Endodermal cell (in vitro differentiated cells): ENCODE data around the gene RASGRP3. TPM values are rescaled to one million over a fixed set of nuclear protein-coding genes. Genes with fewer than 3 reads are reported as not detected.

ENCODE experiments used
- DNase-seq: peaks from one replicate; pipeline ENCODE4 v3.0.0-alpha.2; 2017
- H3K27ac ChIP-seq: 2 replicates; pipeline ENCODE4 v1.5.1; 2013; ENCODE audit warnings: mild to moderate bottlenecking, low read depth, low read length, moderate library complexity
- H3K27me3 ChIP-seq: 2 replicates; pipeline ENCODE4 v1.6.1; 2013; ENCODE audit warnings: mild to moderate bottlenecking, low read length, moderate library complexity; ENCODE audit not compliant: insufficient read depth, control insufficient read depth, poor library complexity, severe bottlenecking
- H3K36me3 ChIP-seq: 2 replicates; pipeline ENCODE4 v1.7.0; 2013; ENCODE audit warnings: mild to moderate bottlenecking, low read length, moderate library complexity; ENCODE audit not compliant: control insufficient read depth, insufficient read depth
- H3K4me1 ChIP-seq: one replicate; pipeline ENCODE4 v1.7.0; 2013; ENCODE audit warnings: low read length; ENCODE audit not compliant: control insufficient read depth, insufficient read depth
- H3K4me3 ChIP-seq: 2 replicates; pipeline ENCODE4 v1.5.1; 2013; ENCODE audit warnings: mild to moderate bottlenecking, low read length, moderate library complexity
- H3K9ac ChIP-seq: 2 replicates; pipeline ENCODE4 v1.6.1; 2013; ENCODE audit warnings: mild to moderate bottlenecking, low read length, moderate library complexity; ENCODE audit not compliant: poor library complexity, severe bottlenecking; ENCODE audit errors: extremely low read depth
- H3K9me3 ChIP-seq: 2 replicates; pipeline ENCODE4 v1.6.1; 2013; ENCODE audit warnings: mild to moderate bottlenecking, low read length, moderate library complexity; ENCODE audit not compliant: control insufficient read depth
- H3K27ac Mint-ChIP-seq: 2 replicates; pipeline ENCODE4 v1.8.0; 2020; ENCODE audit warnings: mixed read lengths
- H3K27me3 Mint-ChIP-seq: 2 replicates; pipeline ENCODE4 v1.8.0; 2021; ENCODE audit warnings: mild to moderate bottlenecking, mixed read lengths; ENCODE audit not compliant: insufficient read depth
- H3K36me3 Mint-ChIP-seq: 2 replicates; pipeline ENCODE4 v1.8.0; 2020; ENCODE audit warnings: low read depth, mixed read lengths
- H3K4me1 Mint-ChIP-seq: 2 replicates; pipeline ENCODE4 v1.8.0; 2020; ENCODE audit warnings: mixed read lengths
- H3K4me3 Mint-ChIP-seq: 2 replicates; pipeline ENCODE4 v1.8.0; 2020; ENCODE audit warnings: mild to moderate bottlenecking, moderate library complexity, mixed read lengths
- H3K9me3 Mint-ChIP-seq: 2 replicates; pipeline ENCODE4 v1.8.0; 2020; ENCODE audit warnings: mild to moderate bottlenecking, mixed read lengths
- WGBS, 2 experiments: methylation state at CpG; one replicate each; pipeline versions ENCODE4 v1.1.5 to v1.1.7; 2013; ENCODE audit warnings: missing lambda C conversion rate in 2 of 2, mixed read lengths in 1 of 2; ENCODE audit not compliant: insufficient coverage in 1 of 2, insufficient read length in 1 of 2; 5-methylcytosine and 5-hydroxymethylcytosine counted together
- total RNA-seq, 2 donors: library from RNA; stranded (reverse); fragmentation: NEBNext Ultra II Directional in 1 of 2; extraction: Animal tissue kit (Norgen Biotek cat#: 25700) in 1 of 2; gene quantifications; 2 replicates in 1 of 2; 3 replicates in 1 of 2; pipeline ENCODE4 v1.2.1, GENCODE V29; 2021
- TF ChIP-seq, protein P1 (sequence below): fragments of 200-600 bp; sonication (generic); conservative IDR thresholded peaks from 2 replicates; pipeline ENCODE4 v1.5.0; 2021; ENCODE audit warnings: antibody characterized with exemption, mild to moderate bottlenecking

The RASGRP3 gene
- total RNA-seq, 2 donors from 2014 or later = 0.29 TPM; not detected in 1

DNA sequence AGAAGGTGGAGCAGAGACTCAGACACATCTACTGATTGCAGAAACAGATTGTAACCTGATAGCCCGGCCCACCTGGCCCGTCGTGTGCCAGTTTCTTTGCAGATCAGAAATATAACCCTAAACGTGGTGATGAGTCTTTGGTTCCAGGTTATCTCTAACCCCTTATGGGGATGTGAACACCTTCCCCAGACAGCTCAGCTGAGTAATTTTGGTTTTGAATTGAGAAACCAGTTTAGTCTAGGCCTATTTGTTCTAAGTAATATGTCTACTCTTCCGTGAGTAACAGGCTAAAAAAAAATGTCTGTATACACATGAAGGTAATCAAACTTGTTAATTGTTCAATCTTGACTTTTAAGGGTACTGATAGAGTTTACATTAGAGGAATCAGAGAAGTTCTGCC is 35.7 kb downstream of the RASGRP3 start:
- Mint-ChIP-seq H3K4me3 (no peak overlapping the region), H3K9me3 (no peaks in the 10 kb centered on the region), H3K27me3 (peaks cover 8% of the 10 kb centered on the region), H3K4me1 (peaks cover 11% of the 10 kb centered on the region), H3K36me3 (no peaks in the 10 kb centered on the region), H3K27ac (no peak overlapping the region)
- Histone ChIP-seq H3K9me3 (no peaks in the 10 kb centered on the region), H3K36me3 (no peaks in the 10 kb centered on the region), H3K4me3 (no peak overlapping the region), H3K27me3 (no peaks in the 10 kb centered on the region), H3K4me1 (no peaks in the 10 kb centered on the region), H3K27ac (no peak overlapping the region), H3K9ac (no peak overlapping the region)
- 93 to 95% methylated on average over 2 to 5 of the region's 5 CpGs for WGBS, 2 experiments
- TF ChIP-seq, protein P1, sequence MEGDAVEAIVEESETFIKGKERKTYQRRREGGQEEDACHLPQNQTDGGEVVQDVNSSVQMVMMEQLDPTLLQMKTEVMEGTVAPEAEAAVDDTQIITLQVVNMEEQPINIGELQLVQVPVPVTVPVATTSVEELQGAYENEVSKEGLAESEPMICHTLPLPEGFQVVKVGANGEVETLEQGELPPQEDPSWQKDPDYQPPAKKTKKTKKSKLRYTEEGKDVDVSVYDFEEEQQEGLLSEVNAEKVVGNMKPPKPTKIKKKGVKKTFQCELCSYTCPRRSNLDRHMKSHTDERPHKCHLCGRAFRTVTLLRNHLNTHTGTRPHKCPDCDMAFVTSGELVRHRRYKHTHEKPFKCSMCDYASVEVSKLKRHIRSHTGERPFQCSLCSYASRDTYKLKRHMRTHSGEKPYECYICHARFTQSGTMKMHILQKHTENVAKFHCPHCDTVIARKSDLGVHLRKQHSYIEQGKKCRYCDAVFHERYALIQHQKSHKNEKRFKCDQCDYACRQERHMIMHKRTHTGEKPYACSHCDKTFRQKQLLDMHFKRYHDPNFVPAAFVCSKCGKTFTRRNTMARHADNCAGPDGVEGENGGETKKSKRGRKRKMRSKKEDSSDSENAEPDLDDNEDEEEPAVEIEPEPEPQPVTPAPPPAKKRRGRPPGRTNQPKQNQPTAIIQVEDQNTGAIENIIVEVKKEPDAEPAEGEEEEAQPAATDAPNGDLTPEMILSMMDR = no peak
- no peak for DNase-seq

DNA sequence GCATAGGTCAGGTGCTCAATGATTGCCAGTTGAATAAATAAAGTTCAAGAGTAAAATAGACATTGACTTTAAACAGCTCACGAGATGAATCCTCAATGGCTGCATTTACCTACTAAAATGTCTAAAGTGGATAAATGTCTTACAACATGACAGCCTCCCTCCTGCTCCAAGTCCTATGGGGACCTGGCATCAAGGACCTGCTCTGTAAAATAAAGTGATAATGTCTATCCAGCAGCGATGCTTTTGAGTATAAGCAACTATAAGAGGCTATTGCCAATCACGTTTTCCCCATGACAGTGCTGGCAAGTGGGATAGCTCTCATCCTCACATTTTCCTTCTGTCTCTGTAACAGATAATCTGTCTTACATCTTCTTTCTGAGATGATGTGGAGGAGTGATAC is 37.0 kb downstream of the RASGRP3 start:
- H3K9me3 ChIP-seq = no peaks in the 10 kb centered on the region
- DNase-seq = no peak
- H3K36me3 ChIP-seq = no peaks in the 10 kb centered on the region
- peaks cover 11% of the 10 kb centered on the region for H3K4me1 Mint-ChIP-seq
- H3K9me3 Mint-ChIP-seq = no peaks in the 10 kb centered on the region
- H3K27me3 ChIP-seq = no peaks in the 10 kb centered on the region
- H3K36me3 Mint-ChIP-seq = no peaks in the 10 kb centered on the region
- peaks cover 3% of the 10 kb centered on the region for H3K27me3 Mint-ChIP-seq
- whole genome bisulfite sequencing, 2 experiments = 88 to 93% methylated on average over 1 to 3 of the region's 3 CpGs
- no peak overlapping the region for H3K4me3 ChIP-seq
- no peak overlapping the region for H3K27ac ChIP-seq
- no peak overlapping the region for H3K4me3 Mint-ChIP-seq
- no peak overlapping the region for H3K9ac ChIP-seq
- H3K27ac Mint-ChIP-seq = no peak overlapping the region
- TF ChIP-seq, protein P1 = no peak
- H3K4me1 ChIP-seq = no peaks in the 10 kb centered on the region

DNA sequence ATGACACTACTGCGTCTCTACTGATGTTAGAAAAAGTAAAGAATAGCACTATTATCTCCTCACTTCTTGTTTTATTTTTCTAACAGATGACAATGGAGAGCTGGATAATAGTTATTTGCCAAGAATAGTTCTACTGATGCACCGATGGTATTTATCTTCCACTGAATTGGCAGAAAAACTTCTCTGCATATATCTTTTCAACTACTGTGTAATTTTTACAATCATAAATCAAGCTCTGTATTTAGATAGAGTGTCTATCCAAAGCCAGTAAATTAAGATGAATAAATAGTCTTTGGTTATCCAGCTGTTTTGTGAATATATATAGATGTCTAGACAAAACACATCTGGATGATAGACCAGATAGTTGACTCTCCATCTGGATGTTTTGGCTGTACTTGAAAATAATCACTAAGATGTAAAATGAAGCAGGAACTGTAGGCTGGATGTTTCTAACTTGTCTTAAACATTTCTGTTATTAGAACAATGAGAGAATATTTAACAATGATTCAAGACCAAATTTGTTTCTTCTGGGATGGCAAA is 40.1 kb downstream of the RASGRP3 start:
- no peaks in the 10 kb centered on the region for H3K27me3 Mint-ChIP-seq
- H3K4me1 ChIP-seq = no peaks in the 10 kb centered on the region
- H3K27ac ChIP-seq = no peak overlapping the region
- H3K9ac ChIP-seq = no peak overlapping the region
- no peak for DNase-seq
- H3K27me3 ChIP-seq = no peaks in the 10 kb centered on the region
- H3K27ac Mint-ChIP-seq = no peak overlapping the region
- no peaks in the 10 kb centered on the region for H3K36me3 ChIP-seq
- H3K9me3 ChIP-seq = no peaks in the 10 kb centered on the region
- WGBS, 2 experiments = 100% methylated on average over 2 of the region's 2 CpGs; no CpG with 5 or more reads in 1 of the 2 experiments
- H3K9me3 Mint-ChIP-seq = no peaks in the 10 kb centered on the region
- TF ChIP-seq, protein P1 = no peak
- H3K4me3 Mint-ChIP-seq = no peak overlapping the region
- peaks cover 5% of the 10 kb centered on the region for H3K4me1 Mint-ChIP-seq
- no peak overlapping the region for H3K4me3 ChIP-seq
- H3K36me3 Mint-ChIP-seq = no peaks in the 10 kb centered on the region
